K562 (cell line): ENCODE data around the gene PHLDB3. TPM values are rescaled to one million over a fixed set of nuclear protein-coding genes. Genes with fewer than 3 reads are reported as not detected.

Experiments used
- ATF1 ChIP-seq, 2 experiments: fragments of 450-650 bp in 1 of 2; IDR thresholded peaks; 2 replicates each; pipeline ENCODE4 v1.6.1; 2016; ENCODE audit warnings: missing compliant biosample characterization in 1 of 2, missing genetic modification characterization in 1 of 2
- CHD4 ChIP-seq: fragments of 200-600 bp; sonication (generic); IDR thresholded peaks from 3 replicates; pipeline ENCODE4 v1.6.1; 2012; ENCODE audit warnings: low read depth, mild to moderate bottlenecking, mixed read lengths, low read length, inconsistent platforms; ENCODE audit not compliant: insufficient read depth, insufficient replicate concordance, poor library complexity, severe bottlenecking
- CTBP1 ChIP-seq: fragments of 450-650 bp; IDR thresholded peaks from 2 replicates; pipeline ENCODE4 v1.6.1; 2016; ENCODE audit warnings: borderline replicate concordance
- ETV6 ChIP-seq, 3 experiments: fragments of 150-350 bp in 1 of 3; sonication (generic) in 1 of 3; formaldehyde crosslinking in 1 of 3; IDR thresholded peaks; 2 replicates each; pipeline versions ENCODE4 v1.6.1 to v1.8.0; 2014 to 2022; ENCODE audit warnings: borderline replicate concordance in 2 of 3, low read depth in 2 of 3, antibody characterized with exemption in 1 of 3, low read length in 1 of 3, mild to moderate bottlenecking in 1 of 3, missing genetic modification reagents in 1 of 3
- FOXJ2 ChIP-seq: fragments of 200-800 bp; sonication (Bioruptor generic); IDR thresholded peaks from 2 replicates; pipeline ENCODE4 v1.6.1; 2016; ENCODE audit warnings: missing genetic modification characterization, missing compliant biosample characterization
- GABPB1 ChIP-seq: sonication (generic); formaldehyde crosslinking; IDR thresholded peaks from 2 replicates; pipeline ENCODE4 v1.8.0; 2022; ENCODE audit warnings: mild to moderate bottlenecking, missing genetic modification reagents
- HDAC6 ChIP-seq: IDR thresholded peaks from 2 replicates; pipeline ENCODE4 v1.6.1; 2012; ENCODE audit warnings: low read depth, mild to moderate bottlenecking, control low read depth, inconsistent platforms, low read length, moderate library complexity
- KDM4B ChIP-seq, 2 experiments: fragments of 450-650 bp in 1 of 2; sonication (generic) in 1 of 2; IDR thresholded peaks; 2 replicates each; pipeline ENCODE4 v1.6.1; 2016 to 2017; ENCODE audit warnings: borderline replicate concordance in 2 of 2, antibody characterized with exemption in 1 of 2, low read depth in 1 of 2, mild to moderate bottlenecking in 1 of 2
- KLF1 ChIP-seq: fragments of 450-650 bp; IDR thresholded peaks from 2 replicates; pipeline ENCODE4 v1.6.1; 2016; ENCODE audit warnings: missing genetic modification characterization, missing compliant biosample characterization
- MIER1 ChIP-seq: fragments of 450-650 bp; IDR thresholded peaks from 2 replicates; pipeline ENCODE4 v1.6.1; 2016; ENCODE audit warnings: antibody characterized with exemption, mild to moderate bottlenecking, low read depth
- NKRF ChIP-seq: fragments of 450-650 bp; IDR thresholded peaks from 2 replicates; pipeline ENCODE4 v1.6.1; 2016; ENCODE audit warnings: borderline replicate concordance
- NR2C2 ChIP-seq, 2 experiments: fragments of 200-800 bp in 1 of 2; sonication (Bioruptor generic) in 1 of 2; sonication (generic) in 1 of 2; formaldehyde crosslinking in 1 of 2; IDR thresholded peaks; 2 replicates each; pipeline versions ENCODE4 v1.6.1 to v1.8.0; 2016 to 2022; ENCODE audit warnings: mild to moderate bottlenecking in 1 of 2, missing compliant biosample characterization in 1 of 2, missing genetic modification characterization in 1 of 2, missing genetic modification reagents in 1 of 2
- PTRF ChIP-seq: fragments of 450-650 bp; IDR thresholded peaks from 2 replicates; pipeline ENCODE4 v1.6.1; 2016; ENCODE audit warnings: mild to moderate bottlenecking, missing genetic modification characterization, missing compliant biosample characterization
- RBM17 ChIP-seq: fragments of 200-400 bp; formaldehyde crosslinking; IDR thresholded peaks from 2 replicates; pipeline ENCODE4 v1.6.1; 2017; ENCODE audit warnings: low read depth, mild to moderate bottlenecking, low read length, borderline replicate concordance
- SMARCC2 ChIP-seq: fragments of 450-650 bp; IDR thresholded peaks from 2 replicates; pipeline ENCODE4 v1.6.1; 2017; ENCODE audit warnings: antibody characterized with exemption, moderate library complexity, mild to moderate bottlenecking, low read depth
- U2AF1 ChIP-seq: fragments of 200-400 bp; formaldehyde crosslinking; optimal IDR thresholded peaks from 2 replicates; pipeline ENCODE3; 2017; ENCODE audit warnings: mild to moderate bottlenecking, low read depth, low read length, moderate library complexity
- ZBTB7A ChIP-seq: IDR thresholded peaks from 2 replicates; pipeline ENCODE4 v1.6.1; 2011; ENCODE audit warnings: low read depth, mild to moderate bottlenecking, low read length, moderate library complexity, borderline replicate concordance; ENCODE audit not compliant: control insufficient read depth
- ZC3H8 ChIP-seq: fragments of 450-650 bp; IDR thresholded peaks from 2 replicates; pipeline ENCODE4 v1.6.1; 2017
- ZNF175 ChIP-seq: fragments of 200-800 bp; sonication (Bioruptor generic); IDR thresholded peaks from 2 replicates; pipeline ENCODE4 v1.6.1; 2016; ENCODE audit warnings: low read depth, mild to moderate bottlenecking, missing genetic modification characterization, missing compliant biosample characterization
- ZNF449 ChIP-seq: fragments of 250-450 bp; sonication (Bioruptor Pico); IDR thresholded peaks from 2 replicates; pipeline ENCODE4 v1.8.0; 2022; ENCODE audit warnings: moderate library complexity, mild to moderate bottlenecking, inconsistent platforms
- ZNF639 ChIP-seq, 2 experiments: fragments of 200-800 bp in 1 of 2; sonication (Bioruptor generic) in 1 of 2; sonication (generic) in 1 of 2; formaldehyde crosslinking in 1 of 2; IDR thresholded peaks in 1 of 2; conservative IDR thresholded peaks in 1 of 2; 2 replicates each; pipeline versions ENCODE4 v1.5.0 to v1.6.1; 2016 to 2020; ENCODE audit warnings: missing compliant biosample characterization in 1 of 2, missing genetic modification characterization in 1 of 2, missing genetic modification reagents in 1 of 2
- polyA plus RNA-seq, 8 experiments: library from polyadenylated mRNA; depleted of rRNA in 4 of 8; stranded (reverse) in 5 of 8; unstranded in 3 of 8; fragments of >200 nt; fragmentation: Nextera tagmentation in 2 of 8; fragmentation: Illumina TruSeq in 1 of 8; extraction: Ambion mirVana in 2 of 8; extraction: Trizol in 1 of 8; gene quantifications; 2 replicates each; pipeline versions ENCODE4 v1.2.1 to v1.2.3, GENCODE V29; 2011 to 2014; ENCODE audit warnings: inconsistent platforms in 1 of 8, missing spikeins in 1 of 8
- total RNA-seq, 7 experiments: library from RNA; depleted of rRNA in 6 of 7; stranded (reverse); fragments of >200 nt in 6 of 7; fragmentation: Illumina TruSeq in 2 of 7; extraction: Trizol in 2 of 7; gene quantifications; 2 replicates each; pipeline versions ENCODE4 v1.2.1 to v1.2.3, GENCODE V29; 2011 to 2021; ENCODE audit warnings: low replicate concordance in 1 of 7

Gene PHLDB3
- total and polyA plus RNA-seq, 9 of the 15 experiments (the other 6 are each of a cell fraction or from before 2014, with no cell fraction given), result 0.04 to 23.5 (median 3.9) TPM

- TF ChIP-seq KDM4B (IDR thresholded peaks at IDR 0.05; ENCODE audit: borderline replicate concordance in 2 of 2, low read depth in 1 of 2), result no peak
- TF ChIP-seq ZC3H8, result no peak
- TF ChIP-seq ZNF175 (CRISPR knock-in tag), result no peak
- TF ChIP-seq ETV6 (IDR thresholded peaks at IDR 0.05; ENCODE audit: borderline replicate concordance in 1 of 2, low read depth in 2 of 2, low read length in 1 of 2), result no peak
- TF ChIP-seq ETV6 (CRISPR knock-in tag; IDR thresholded peaks at IDR 0.05; ENCODE audit: borderline replicate concordance), result no peak
- no peak for TF ChIP-seq MIER1
- TF ChIP-seq CHD4, result no peak
- TF ChIP-seq FOXJ2 (tag), result no peak
- no peak for TF ChIP-seq PTRF (tag)
- TF ChIP-seq NKRF, result peak; percentile 33; the same call in 1 of the 2 replicates
- no peak for TF ChIP-seq ATF1 (CRISPR knock-in tag; IDR thresholded peaks at IDR 0.05)
- TF ChIP-seq ATF1 (tag; IDR thresholded peaks at IDR 0.05), result peak; percentile 38; the same call in 1 of the 2 replicates
- TF ChIP-seq GABPB1 (CRISPR knock-in tag), result peak; percentile 28; the same call in 1 of the 2 replicates
- TF ChIP-seq U2AF1, result no peak
- TF ChIP-seq RBM17, result no peak
- 0 out of 2 replicates have a peak, but pooled peaks have one; percentile 7 for TF ChIP-seq KLF1 (tag)
- TF ChIP-seq ZNF449 (CRISPR knock-in tag), result no peak
- no peak for TF ChIP-seq HDAC6
- peak; percentile 76; the same call in 1 of the 2 replicates for TF ChIP-seq ZBTB7A
- no peak for TF ChIP-seq NR2C2 (CRISPR knock-in tag; IDR thresholded peaks at IDR 0.05)
- TF ChIP-seq NR2C2 (tag; IDR thresholded peaks at IDR 0.05), result no peak
- TF ChIP-seq SMARCC2, result no peak
- TF ChIP-seq CTBP1, result no peak
- no peak for TF ChIP-seq ZNF639 (CRISPR knock-in tag; conservative IDR thresholded peaks at IDR 0.05 in 1 of 2, IDR thresholded peaks at IDR 0.05 in 1 of 2)
These were observed 29.2 kb upstream of the PHLDB3 start (continued) for GRCh38 chr19:43533546-43534304.
